H9 (cell line): ENCODE results near the gene SCN1A. TPM values are rescaled to one million over a fixed set of nuclear protein-coding genes. Genes with fewer than 3 reads are reported as not detected.

ENCODE experiments used
- DNase-seq: peaks from one replicate; pipeline ENCODE4 v3.0.0-alpha.2; 2017
- H2AFZ ChIP-seq: one replicate; pipeline ENCODE4 v1.6.1; 2013; ENCODE audit warnings: mild to moderate bottlenecking, low read length, control low read depth, moderate library complexity
- H2AK5ac ChIP-seq: 2 replicates; pipeline ENCODE4 v1.6.1; 2013; ENCODE audit warnings: low read length, control low read depth, mixed read lengths; ENCODE audit not compliant: insufficient read length
- H2BK120ac ChIP-seq: one replicate; pipeline ENCODE4 v1.6.1; 2013; ENCODE audit warnings: low read depth, mild to moderate bottlenecking, low read length, control low read depth, inconsistent platforms; ENCODE audit not compliant: poor library complexity, severe bottlenecking
- H2BK12ac ChIP-seq: 2 replicates; pipeline ENCODE4 v1.6.1; 2013; ENCODE audit warnings: low read length, control low read depth, mixed read lengths, low read depth; ENCODE audit not compliant: insufficient read length
- H2BK15ac ChIP-seq: 2 replicates; pipeline ENCODE4 v1.6.1; 2013; ENCODE audit warnings: low read depth, low read length, control low read depth
- H2BK20ac ChIP-seq: one replicate; pipeline ENCODE4 v1.6.1; 2013; ENCODE audit warnings: low read depth, mild to moderate bottlenecking, low read length, control low read depth, inconsistent platforms; ENCODE audit not compliant: poor library complexity, severe bottlenecking
- H2BK5ac ChIP-seq: 2 replicates; pipeline ENCODE4 v1.6.1; 2013; ENCODE audit warnings: low read length, control low read depth, mixed read lengths; ENCODE audit not compliant: insufficient read length
- H3K14ac ChIP-seq: 2 replicates; pipeline ENCODE4 v1.6.1; 2013; ENCODE audit warnings: low read length, control low read depth; ENCODE audit not compliant: insufficient read depth
- H3K18ac ChIP-seq: 2 replicates; pipeline ENCODE4 v1.6.1; 2013; ENCODE audit warnings: low read depth, mild to moderate bottlenecking, mixed read lengths, low read length, control low read depth; ENCODE audit not compliant: insufficient read length
- H3K23ac ChIP-seq: 2 replicates; pipeline ENCODE4 v1.6.1; 2013; ENCODE audit warnings: low read length, control low read depth, mixed read lengths, low read depth; ENCODE audit not compliant: insufficient read length
- H3K23me2 ChIP-seq: 2 replicates; pipeline ENCODE4 v1.6.1; 2013; ENCODE audit warnings: low read depth, mild to moderate bottlenecking, mixed read lengths, low read length, control low read depth; ENCODE audit not compliant: insufficient read length, poor library complexity, severe bottlenecking
- H3K27ac ChIP-seq: 2 replicates; pipeline ENCODE4 v1.5.1; 2013; ENCODE audit warnings: low read length, control low read depth, mixed read lengths, low read depth; ENCODE audit not compliant: insufficient read length
- H3K27me3 ChIP-seq: 2 replicates; pipeline ENCODE4 v1.6.1; 2013; ENCODE audit warnings: low read length, control low read depth, inconsistent platforms; ENCODE audit not compliant: insufficient read depth
- H3K4ac ChIP-seq: 2 replicates; pipeline ENCODE4 v1.6.1; 2013; ENCODE audit warnings: low read depth, mild to moderate bottlenecking, control low read depth, inconsistent platforms, low read length, moderate library complexity
- H3K4me1 ChIP-seq: 2 replicates; pipeline ENCODE4 v1.6.1; 2013; ENCODE audit warnings: low read length, control low read depth, inconsistent platforms; ENCODE audit not compliant: insufficient read depth
- H3K4me2 ChIP-seq: 2 replicates; pipeline ENCODE4 v1.6.1; 2013; ENCODE audit warnings: low read length, control low read depth, mixed read lengths; ENCODE audit not compliant: insufficient read length, insufficient read depth
- H3K56ac ChIP-seq: 2 replicates; pipeline ENCODE4 v1.6.1; 2013; ENCODE audit warnings: low read depth, mild to moderate bottlenecking, mixed read lengths, low read length, control low read depth; ENCODE audit not compliant: insufficient read length
- H3K79me1 ChIP-seq: 2 replicates; pipeline ENCODE4 v1.6.1; 2013; ENCODE audit warnings: low read depth, mild to moderate bottlenecking, moderate library complexity, low read length, control low read depth, inconsistent platforms; ENCODE audit not compliant: insufficient read depth, poor library complexity, severe bottlenecking
- H3K79me2 ChIP-seq: 2 replicates; pipeline ENCODE4 v1.6.1; 2013; ENCODE audit warnings: low read length, control low read depth, inconsistent platforms; ENCODE audit not compliant: insufficient read depth
- H3K9ac ChIP-seq: 2 replicates; pipeline ENCODE4 v1.6.1; 2013; ENCODE audit warnings: low read length, control low read depth, mixed read lengths; ENCODE audit not compliant: insufficient read length; ENCODE audit errors: extremely low read depth
- H3K9me3 ChIP-seq: one replicate; pipeline ENCODE4 v1.6.1; 2013; ENCODE audit warnings: low read depth, low read length, inconsistent platforms; ENCODE audit not compliant: control insufficient read depth
- H3T11ph ChIP-seq: one replicate; pipeline ENCODE4 v1.6.1; 2013; ENCODE audit warnings: mild to moderate bottlenecking, low read length, control low read depth, inconsistent platforms
- H4K20me1 ChIP-seq: one replicate; pipeline ENCODE4 v1.6.1; 2013; ENCODE audit not compliant: control insufficient read depth, insufficient read length, insufficient read depth
- H4K5ac ChIP-seq: 2 replicates; pipeline ENCODE4 v1.6.1; 2013; ENCODE audit warnings: low read depth, mild to moderate bottlenecking, mixed read lengths, low read length, control low read depth; ENCODE audit not compliant: insufficient read length
- H4K8ac ChIP-seq: replicated peaks from 2 replicates; pipeline ENCODE4 v1.6.1; 2013; ENCODE audit warnings: low read length, control low read depth, mixed read lengths, low read depth; ENCODE audit not compliant: insufficient read length
- H4K91ac ChIP-seq: 2 replicates; pipeline ENCODE4 v1.6.1; 2013; ENCODE audit warnings: low read depth, mild to moderate bottlenecking, moderate library complexity, mixed read lengths, low read length, control low read depth; ENCODE audit not compliant: insufficient read length
- H3K27ac Mint-ChIP-seq, 3 experiments: 2 replicates in 2 of 3; 3 replicates in 1 of 3; pipeline ENCODE4 v1.8.0; 2020 to 2021; ENCODE audit warnings: mixed read lengths in 3 of 3, mild to moderate bottlenecking in 1 of 3, moderate library complexity in 1 of 3
- H3K27me3 Mint-ChIP-seq: 2 replicates; pipeline ENCODE4 v1.8.0; 2021; ENCODE audit warnings: low read depth, mild to moderate bottlenecking, moderate library complexity, mixed read lengths
- H3K36me3 Mint-ChIP-seq, 3 experiments: 2 replicates in 2 of 3; 3 replicates in 1 of 3; pipeline ENCODE4 v1.8.0; 2020 to 2021; ENCODE audit warnings: low read depth in 3 of 3, mixed read lengths in 3 of 3; ENCODE audit not compliant: insufficient read depth in 1 of 3
- H3K4me1 Mint-ChIP-seq, 2 experiments: 2 replicates each; pipeline ENCODE4 v1.8.0; 2020; ENCODE audit warnings: mixed read lengths in 2 of 2
- H3K4me3 Mint-ChIP-seq, 2 experiments: 2 replicates in 1 of 2; 3 replicates in 1 of 2; pipeline ENCODE4 v1.8.0; 2020 to 2021; ENCODE audit warnings: mild to moderate bottlenecking in 2 of 2, mixed read lengths in 2 of 2, moderate library complexity in 1 of 2
- H3K9me3 Mint-ChIP-seq, 2 experiments: 2 replicates in 1 of 2; 3 replicates in 1 of 2; pipeline ENCODE4 v1.8.0; 2020; ENCODE audit warnings: mild to moderate bottlenecking in 2 of 2, mixed read lengths in 2 of 2, moderate library complexity in 1 of 2
- CTCF ChIP-seq: fragments of 200-600 bp; sonication (generic); conservative IDR thresholded peaks from 3 replicates; pipeline ENCODE4 v1.8.0; 2021; ENCODE audit warnings: antibody characterized with exemption, mild to moderate bottlenecking
- total RNA-seq: library from RNA; stranded (reverse); gene quantifications from 2 replicates; pipeline ENCODE4 v1.2.1, GENCODE V29; 2021

Gene SCN1A
- total RNA-seq, 1 experiment from 2014 or later = 0.13 TPM

- Histone ChIP-seq H4K5ac (no peak overlapping the region), H2BK15ac (no peak overlapping the region), H3K27ac (no peak overlapping the region), H2BK120ac (no peak overlapping the region), H3K23me2 (no peaks in the 10 kb centered on the region), H2BK12ac (no peak overlapping the region), H3K4me1 (no peaks in the 10 kb centered on the region), H3K14ac (no peak overlapping the region), H3K18ac (no peak overlapping the region), H2BK5ac (no peak overlapping the region), H3K23ac (no peak overlapping the region), H4K8ac (no peak overlapping the region), H4K91ac (no peak overlapping the region), H3T11ph (no peak overlapping the region), H2AFZ (no peak overlapping the region), H3K9ac (no peak overlapping the region), H3K79me1 (no peaks in the 10 kb centered on the region), H2BK20ac (no peak overlapping the region), H3K79me2 (no peaks in the 10 kb centered on the region), H2AK5ac (no peak overlapping the region), H3K9me3 (no peaks in the 10 kb centered on the region), H4K20me1 (no peaks in the 10 kb centered on the region), H3K4ac (no peak overlapping the region), H3K56ac (no peak overlapping the region), H3K27me3 (no peaks in the 10 kb centered on the region), H3K4me2 (no peak overlapping the region)
- no peak overlapping the region for H3K4me3 Mint-ChIP-seq
- no peaks in the 10 kb centered on the region for H3K9me3 Mint-ChIP-seq
- no peaks in the 10 kb centered on the region for H3K36me3 Mint-ChIP-seq
- no peak for TF ChIP-seq CTCF
- no peaks in the 10 kb centered on the region for H3K4me1 Mint-ChIP-seq
- H3K27ac Mint-ChIP-seq = no peak overlapping the region
- no peaks in the 10 kb centered on the region for H3K27me3 Mint-ChIP-seq
- DNase-seq = no peak
These were observed 46.0 kb downstream of the SCN1A start for GRCh38 chr2:166081852-166082251.
